ENCODE results near the gene RPUSD2. TPM values are rescaled to one million over a fixed set of nuclear protein-coding genes. Genes with fewer than 3 reads are reported as not detected.

RPUSD2 gene
- total and polyA plus RNA-seq, 2 donors (not counting 3 experiments of a cell fraction or from before 2014, with no cell fraction given): 7.0 to 11.4 TPM

DNA sequence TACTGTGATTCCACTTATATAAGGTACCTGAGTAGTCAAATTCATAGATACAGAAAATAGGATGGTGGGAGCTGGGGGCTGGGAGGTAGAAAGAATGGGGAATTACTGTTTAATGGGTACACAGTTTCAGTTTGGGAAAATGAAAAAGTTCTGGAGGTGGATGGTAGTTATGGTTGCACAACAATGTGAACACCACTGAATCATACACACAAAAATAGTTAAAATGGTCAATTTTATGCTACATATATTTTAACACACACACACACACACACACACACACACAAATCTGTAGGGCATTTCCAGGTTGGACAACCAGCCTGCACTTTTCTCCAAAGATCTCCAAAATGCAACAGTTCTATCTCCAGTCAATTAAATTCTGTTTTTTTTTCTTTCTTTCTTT is 5.7 kb upstream of the RPUSD2 start:
- H3K36me3 ChIP-seq (ENCODE audit: control insufficient read depth in 2 of 2, extremely low read depth in 1 of 2, insufficient read depth in 2 of 2, low read length in 2 of 2): no peaks in the 10 kb centered on the region
- TF ChIP-seq, protein P1, sequence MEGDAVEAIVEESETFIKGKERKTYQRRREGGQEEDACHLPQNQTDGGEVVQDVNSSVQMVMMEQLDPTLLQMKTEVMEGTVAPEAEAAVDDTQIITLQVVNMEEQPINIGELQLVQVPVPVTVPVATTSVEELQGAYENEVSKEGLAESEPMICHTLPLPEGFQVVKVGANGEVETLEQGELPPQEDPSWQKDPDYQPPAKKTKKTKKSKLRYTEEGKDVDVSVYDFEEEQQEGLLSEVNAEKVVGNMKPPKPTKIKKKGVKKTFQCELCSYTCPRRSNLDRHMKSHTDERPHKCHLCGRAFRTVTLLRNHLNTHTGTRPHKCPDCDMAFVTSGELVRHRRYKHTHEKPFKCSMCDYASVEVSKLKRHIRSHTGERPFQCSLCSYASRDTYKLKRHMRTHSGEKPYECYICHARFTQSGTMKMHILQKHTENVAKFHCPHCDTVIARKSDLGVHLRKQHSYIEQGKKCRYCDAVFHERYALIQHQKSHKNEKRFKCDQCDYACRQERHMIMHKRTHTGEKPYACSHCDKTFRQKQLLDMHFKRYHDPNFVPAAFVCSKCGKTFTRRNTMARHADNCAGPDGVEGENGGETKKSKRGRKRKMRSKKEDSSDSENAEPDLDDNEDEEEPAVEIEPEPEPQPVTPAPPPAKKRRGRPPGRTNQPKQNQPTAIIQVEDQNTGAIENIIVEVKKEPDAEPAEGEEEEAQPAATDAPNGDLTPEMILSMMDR (IDR thresholded peaks at IDR 0.05; ENCODE audit: extremely low read depth in 1 of 2, insufficient read depth in 1 of 2, low read depth in 1 of 2, low read length in 2 of 2): no peak
- TF ChIP-seq MAX (IDR thresholded peaks at IDR 0.05; ENCODE audit: insufficient read depth, insufficient read length): no peak
- TF ChIP-seq POLR2AphosphoS5 (IDR thresholded peaks at IDR 0.05; ENCODE audit: insufficient read depth, low read depth, low read length): no peak
- no peak for TF ChIP-seq EZH2 (IDR thresholded peaks at IDR 0.05; ENCODE audit: borderline replicate concordance, low read depth, low read length, severe bottlenecking)
- CTCF ChIA-PET: interaction anchor here (1.9 kb wide), 1 partner anchor 44 kb away, joined by 5 read pairs; no protein-coding TSS in a partner anchor
- intact Hi-C loops (cut with micrococcal nuclease): loop anchor here (10.0 kb wide), 1 partner anchor 331 kb away; the partner anchor contains the start of gene VPS18
- no TSS peak for BruUV-seq (replicated peaks)
- no peak overlapping the region for H2AFZ ChIP-seq (ENCODE audit: low read depth, low read length)
- peaks cover 7% of the 10 kb centered on the region for H3K79me2 ChIP-seq (ENCODE audit: control insufficient read depth, insufficient read depth, low read length)
- H3K9me3 ChIP-seq (replicated peaks; ENCODE audit: control insufficient read depth, insufficient read depth, low read length): no peaks in the 10 kb centered on the region
- no peaks in the 10 kb centered on the region for H3K9me1 ChIP-seq (replicated peaks; ENCODE audit: control insufficient read depth, extremely low read depth, insufficient read depth, low read length)
- peaks cover 8% of the 10 kb centered on the region for H3K4me1 ChIP-seq (ENCODE audit: control insufficient read depth, extremely low read depth, insufficient read depth, low read length)
- POLR2A ChIA-PET: no interaction called here
- no peak overlapping the region for H3K4me3 ChIP-seq (replicated peaks in 1 of 3; ENCODE audit: insufficient read depth in 1 of 3, low read depth in 1 of 3, low read length in 3 of 3)
- no peak overlapping the region for H3K27ac ChIP-seq (ENCODE audit: insufficient read depth, low read depth, low read length)
- H3K27me3 ChIP-seq (ENCODE audit: control insufficient read depth in 2 of 2, insufficient read depth in 2 of 2, low read length in 2 of 2): no peaks in the 10 kb centered on the region
- no peak overlapping the region for H3K9ac ChIP-seq (replicated peaks; ENCODE audit: extremely low read depth, insufficient read depth, low read length)
- H3K4me2 ChIP-seq (ENCODE audit: insufficient read depth, low read length): no peak overlapping the region
- H4K20me1 ChIP-seq (replicated peaks; ENCODE audit: control insufficient read depth, extremely low read depth, insufficient read depth, low read length): no peaks in the 10 kb centered on the region
- DNase-seq (ENCODE audit: low read depth, low spot score): no peak
- FAIRE-seq: no peak
- dilution Hi-C loops (cut with MboI; ENCODE audit: extremely low pct_ligation_motif_present, low sequenced_read_pairs): no loop called here
